Natural killer cell treated with Interleukin-12 subunit alpha and Interleukin-12 subunit beta and Interleukin-15 and Interleukin-18, amount 100 ng/mL, for 72 hours (primary cell): ENCODE results near the gene TBC1D2. TPM values are rescaled to one million over a fixed set of nuclear protein-coding genes. Genes with fewer than 3 reads are reported as not detected.
A peak's percentile ranks its signal among the peaks of the same experiment; 100 is the strongest.

Experiments used
- ATAC-seq, 2 donors: fragments of 150-1000 bp; cut with Tn5 transposase in 1 of 2; sonication (Bioruptor Pico), chemical (Tn5 transposase) in 1 of 2; 2 replicates each; pipeline ENCODE4 v1.10.0; 2021
- DNase-seq: peaks from one replicate; pipeline ENCODE4 v3.0.0; 2022; ENCODE audit warnings: low spot score
- H3K27ac Mint-ChIP-seq, 2 donors: 1 replicate in 1 of 2; 2 replicates in 1 of 2; pipeline ENCODE4 v1.8.0; 2022; ENCODE audit warnings: mixed read lengths in 2 of 2, mild to moderate bottlenecking in 1 of 2, moderate library complexity in 1 of 2
- H3K27me3 Mint-ChIP-seq, 2 donors: 1 replicate in 1 of 2; 2 replicates in 1 of 2; pipeline ENCODE4 v1.8.0; 2022; ENCODE audit warnings: mixed read lengths in 2 of 2
- H3K36me3 Mint-ChIP-seq: one replicate; pipeline ENCODE4 v1.8.0; 2022; ENCODE audit warnings: mixed read lengths
- H3K4me1 Mint-ChIP-seq, 2 donors: 1 replicate in 1 of 2; 2 replicates in 1 of 2; pipeline ENCODE4 v1.8.0; 2022; ENCODE audit warnings: low read depth in 2 of 2, mixed read lengths in 2 of 2, mild to moderate bottlenecking in 1 of 2
- H3K4me3 Mint-ChIP-seq: one replicate; pipeline ENCODE4 v1.8.0; 2022; ENCODE audit warnings: mixed read lengths
- H3K9me3 Mint-ChIP-seq: 2 replicates; pipeline ENCODE4 v1.8.0; 2022; ENCODE audit warnings: mixed read lengths
- total RNA-seq, 2 donors: library from RNA; stranded (reverse); gene quantifications; one replicate each; pipeline ENCODE4 v1.2.3, GENCODE V29; 2022

TBC1D2 gene
- 1 to 10 TPM; 3.9 to 4.2 TPM for total RNA-seq

- Mint-ChIP-seq H3K9me3 (no peaks in the 10 kb centered on the region), H3K4me3 (peak within 1 kb of the TSS; percentile 98), H3K36me3 (no peaks in the 10 kb centered on the region), H3K27ac (peak within 1 kb of the TSS; percentile 88 to 97), H3K27me3 (no peaks in the 10 kb centered on the region), H3K4me1 (peaks cover 21 to 24% of the 10 kb centered on the region in 2 donors)
- ATAC-seq (peak; percentile 94 to 96), DNase-seq (peak; percentile 97)
These were observed at the start of gene TBC1D2 for GRCh38 chr9:98255578-98256296. TSS of gene TBC1D2 (minus strand) at chr9:98255649. CDS start at chr9:98255541, 108 bp downstream.

GRCh38 chr9:98304381-98304780, 48.9 kb upstream of the TBC1D2 start:
- no peaks in the 10 kb centered on the region for H3K9me3 Mint-ChIP-seq
- no peaks in the 10 kb centered on the region for H3K4me1 Mint-ChIP-seq
- DNase-seq (no peak), ATAC-seq (no peak)
- H3K36me3 Mint-ChIP-seq, result no peaks in the 10 kb centered on the region
- H3K27ac Mint-ChIP-seq, result no peak overlapping the region
- peaks cover 0 to 3% of the 10 kb centered on the region in 2 donors for H3K27me3 Mint-ChIP-seq
- H3K4me3 Mint-ChIP-seq, result no peak overlapping the region

GRCh38 chr9:98303633-98304125, 48.2 kb upstream of the TBC1D2 start:
- no peaks in the 10 kb centered on the region for H3K4me1 Mint-ChIP-seq

GRCh38 chr9:98302938-98303632, 47.6 kb upstream of the TBC1D2 start:
- H3K4me3 Mint-ChIP-seq, result no peak overlapping the region
- ATAC-seq, result no peak
- H3K4me1 Mint-ChIP-seq, result no peaks in the 10 kb centered on the region
- no peak for DNase-seq
- no peak overlapping the region for H3K27ac Mint-ChIP-seq
- H3K27me3 Mint-ChIP-seq, result peaks cover 0 to 4% of the 10 kb centered on the region in 2 donors
- no peaks in the 10 kb centered on the region for H3K36me3 Mint-ChIP-seq
- H3K9me3 Mint-ChIP-seq, result no peaks in the 10 kb centered on the region

More at GRCh38 chr9:98303633-98304125, 48.2 kb upstream of the TBC1D2 start:
- Mint-ChIP-seq H3K9me3 (no peaks in the 10 kb centered on the region), H3K27me3 (peaks cover 0 to 3% of the 10 kb centered on the region in 2 donors), H3K36me3 (no peaks in the 10 kb centered on the region), H3K27ac (no peak overlapping the region), H3K4me3 (no peak overlapping the region)
- DNase-seq (no peak), ATAC-seq (no peak)

GRCh38 chr9:98302150-98302549, 46.7 kb upstream of the TBC1D2 start:
- no peaks in the 10 kb centered on the region for H3K36me3 Mint-ChIP-seq
- no peak overlapping the region for H3K27ac Mint-ChIP-seq
- no peak overlapping the region for H3K4me3 Mint-ChIP-seq
- no peaks in the 10 kb centered on the region for H3K9me3 Mint-ChIP-seq
- ATAC-seq, result no peak
- peaks cover 0 to 6% of the 10 kb centered on the region in 2 donors for H3K27me3 Mint-ChIP-seq
- no peak for DNase-seq
- H3K4me1 Mint-ChIP-seq, result no peaks in the 10 kb centered on the region

GRCh38 chr9:98300611-98301010, 45.2 kb upstream of the TBC1D2 start:
- no peak overlapping the region for H3K27ac Mint-ChIP-seq
- DNase-seq (no peak), ATAC-seq (no peak)
- H3K27me3 Mint-ChIP-seq, result peaks cover 0 to 3% of the 10 kb centered on the region in 2 donors
- H3K4me1 Mint-ChIP-seq, result no peaks in the 10 kb centered on the region
- H3K36me3 Mint-ChIP-seq, result no peaks in the 10 kb centered on the region
- H3K4me3 Mint-ChIP-seq, result no peak overlapping the region
- no peaks in the 10 kb centered on the region for H3K9me3 Mint-ChIP-seq

GRCh38 chr9:98298476-98298875, 43.0 kb upstream of the TBC1D2 start:
- no peaks in the 10 kb centered on the region for H3K9me3 Mint-ChIP-seq
- no peaks in the 10 kb centered on the region for H3K36me3 Mint-ChIP-seq
- peaks cover 0 to 5% of the 10 kb centered on the region in 2 donors for H3K27me3 Mint-ChIP-seq
- DNase-seq (no peak), ATAC-seq (no peak)
- H3K4me1 Mint-ChIP-seq, result no peaks in the 10 kb centered on the region
- no peak overlapping the region for H3K4me3 Mint-ChIP-seq
- H3K27ac Mint-ChIP-seq, result no peak overlapping the region

GRCh38 chr9:98295824-98296223, 40.4 kb upstream of the TBC1D2 start:
- no peak for ATAC-seq
- no peaks in the 10 kb centered on the region for H3K9me3 Mint-ChIP-seq
- peaks cover 0 to 9% of the 10 kb centered on the region in 2 donors for H3K27me3 Mint-ChIP-seq
- no peak overlapping the region for H3K4me3 Mint-ChIP-seq
- no peaks in the 10 kb centered on the region for H3K36me3 Mint-ChIP-seq
- DNase-seq, result no peak
- no peak overlapping the region for H3K27ac Mint-ChIP-seq
- H3K4me1 Mint-ChIP-seq, result no peaks in the 10 kb centered on the region

- no peak for DNase-seq
- H3K4me3 Mint-ChIP-seq, result no peak overlapping the region
- H3K27ac Mint-ChIP-seq, result no peak overlapping the region
- no peaks in the 10 kb centered on the region for H3K9me3 Mint-ChIP-seq
- H3K4me1 Mint-ChIP-seq, result no peaks in the 10 kb centered on the region
- peaks cover 0 to 6% of the 10 kb centered on the region in 2 donors for H3K27me3 Mint-ChIP-seq
- ATAC-seq, result no peak
- no peaks in the 10 kb centered on the region for H3K36me3 Mint-ChIP-seq
These were observed 36.4 kb upstream of the TBC1D2 start for GRCh38 chr9:98291820-98292219.

- no peaks in the 10 kb centered on the region for H3K36me3 Mint-ChIP-seq
- no peak overlapping the region for H3K4me3 Mint-ChIP-seq
- no peak overlapping the region for H3K27ac Mint-ChIP-seq
- H3K27me3 Mint-ChIP-seq, result peaks cover 0 to 6% of the 10 kb centered on the region in 2 donors
- no peak for ATAC-seq
- H3K4me1 Mint-ChIP-seq, result no peaks in the 10 kb centered on the region
- H3K9me3 Mint-ChIP-seq, result no peaks in the 10 kb centered on the region
- DNase-seq, result no peak
These were observed 35.0 kb upstream of the TBC1D2 start for GRCh38 chr9:98290411-98290810.

- Mint-ChIP-seq H3K27ac (no peak overlapping the region), H3K36me3 (no peaks in the 10 kb centered on the region), H3K9me3 (no peaks in the 10 kb centered on the region), H3K4me1 (no peaks in the 10 kb centered on the region), H3K27me3 (peaks cover 0 to 4% of the 10 kb centered on the region in 2 donors), H3K4me3 (no peak overlapping the region)
- ATAC-seq (peak; percentile 12 to 43), DNase-seq (no peak)
These were observed 34.3 kb upstream of the TBC1D2 start for GRCh38 chr9:98289614-98290201.

- H3K27me3 Mint-ChIP-seq, result peaks cover 0 to 6% of the 10 kb centered on the region in 2 donors
- H3K4me1 Mint-ChIP-seq, result no peaks in the 10 kb centered on the region
- no peaks in the 10 kb centered on the region for H3K9me3 Mint-ChIP-seq
- no peak for DNase-seq
- H3K4me3 Mint-ChIP-seq, result no peak overlapping the region
- no peak for ATAC-seq
- H3K36me3 Mint-ChIP-seq, result no peaks in the 10 kb centered on the region
- no peak overlapping the region for H3K27ac Mint-ChIP-seq
These were observed 33.4 kb upstream of the TBC1D2 start for GRCh38 chr9:98288881-98289280.

- Mint-ChIP-seq H3K27ac (no peak overlapping the region), H3K36me3 (no peaks in the 10 kb centered on the region), H3K4me3 (no peak overlapping the region), H3K27me3 (peaks cover 5 to 7% of the 10 kb centered on the region in 2 donors), H3K9me3 (no peaks in the 10 kb centered on the region), H3K4me1 (no peaks in the 10 kb centered on the region)
- ATAC-seq (no peak), DNase-seq (no peak)
These were observed 31.9 kb upstream of the TBC1D2 start for GRCh38 chr9:98287384-98287783.

GRCh38 chr9:98285446-98285845, 30.0 kb upstream of the TBC1D2 start:
- H3K36me3 Mint-ChIP-seq, result no peaks in the 10 kb centered on the region
- no peak for DNase-seq
- H3K9me3 Mint-ChIP-seq, result no peaks in the 10 kb centered on the region
- peaks cover 15 to 19% of the 10 kb centered on the region in 2 donors for H3K27me3 Mint-ChIP-seq
- no peaks in the 10 kb centered on the region for H3K4me1 Mint-ChIP-seq
- ATAC-seq, result no peak
- no peak overlapping the region for H3K4me3 Mint-ChIP-seq
- no peak overlapping the region for H3K27ac Mint-ChIP-seq
